GM18951 (cell line): ENCODE data around the gene KCNC4.
A peak's percentile ranks its signal among the peaks of the same experiment; 100 is the strongest.

Experiments
- POLR2A ChIP-seq: IDR thresholded peaks from 4 replicates; pipeline ENCODE4 v1.6.1; 2011; ENCODE audit warnings: mild to moderate bottlenecking; ENCODE audit not compliant: insufficient read length, insufficient read depth; ENCODE audit errors: extremely low read depth
- in situ Hi-C: fragments of 300-500 bp; cut with MboI; formaldehyde crosslinking; loops from one replicate; pipeline ENCODE4 v1.12.0; 2022; ENCODE audit warnings: low sequenced_read_pairs, mixed read lengths, inconsistent platforms; ENCODE audit not compliant: unreplicated experiment

Gene KCNC4

GRCh38 chr1:110209715-110210603 is at the start of gene KCNC4:
KCNC4 (plus strand) TSS chr1:110210314; CDS start chr1:110211500, 1,186 bp downstream.
- in situ Hi-C loops = no loop called here
- peak; percentile 22 for TF ChIP-seq POLR2A

GRCh38 chr1:110160538-110161100 is 49.5 kb upstream of the KCNC4 start:
- no peak for TF ChIP-seq POLR2A
- in situ Hi-C loops = no loop called here

GRCh38 chr1:110161165-110161564 is 48.9 kb upstream of the KCNC4 start:
- TF ChIP-seq POLR2A = no peak
- in situ Hi-C loops = no loop called here

- no peak for TF ChIP-seq POLR2A
- in situ Hi-C loops = no loop called here
Observed at GRCh38 chr1:110161849-110162248, 48.3 kb upstream of the KCNC4 start.

- in situ Hi-C loops = no loop called here
- TF ChIP-seq POLR2A = no peak
Observed at GRCh38 chr1:110163591-110163990, 46.5 kb upstream of the KCNC4 start.

- TF ChIP-seq POLR2A = no peak
- in situ Hi-C loops = no loop called here
Observed at GRCh38 chr1:110164725-110165350, 45.3 kb upstream of the KCNC4 start.

- TF ChIP-seq POLR2A = no peak
Observed at GRCh38 chr1:110165761-110166231, 44.3 kb upstream of the KCNC4 start.

GRCh38 chr1:110166861-110167260 is 43.3 kb upstream of the KCNC4 start:
- TF ChIP-seq POLR2A = no peak
- in situ Hi-C loops = no loop called here

More at GRCh38 chr1:110165761-110166231, 44.3 kb upstream of the KCNC4 start:
- in situ Hi-C loops = no loop called here

- TF ChIP-seq POLR2A = no peak
Observed at GRCh38 chr1:110170766-110171733, 39.1 kb upstream of the KCNC4 start.

GRCh38 chr1:110172001-110172400 is 38.1 kb upstream of the KCNC4 start:
- TF ChIP-seq POLR2A = no peak
- in situ Hi-C loops = no loop called here

More at GRCh38 chr1:110170766-110171733, 39.1 kb upstream of the KCNC4 start:
- in situ Hi-C loops = no loop called here

GRCh38 chr1:110173466-110174105 is 36.5 kb upstream of the KCNC4 start:
- in situ Hi-C loops = no loop called here
- no peak for TF ChIP-seq POLR2A

- in situ Hi-C loops = no loop called here
- TF ChIP-seq POLR2A = no peak
Observed at GRCh38 chr1:110174961-110175360, 35.2 kb upstream of the KCNC4 start.
